ENCODE measurements around the gene RNF167. TPM values are rescaled to one million over a fixed set of nuclear protein-coding genes. Genes with fewer than 3 reads are reported as not detected.

Gene RNF167
- total RNA-seq, 1 donor from 2014 or later: 85.8 TPM

Small RNA genes within 50 kb of the gene (microRNA-seq; reads per million reads assigned to microRNA genes)
- not detected for gene MIR6864
- not detected for gene MIR6865

Other genes starting within 250 kb of the RNF167 start
- 39.3 TPM for gene PELP1, start 236.1 kb upstream of the RNF167 start, total RNA-seq
- 23.4 TPM for gene ARRB2, start 229.6 kb upstream of the RNF167 start, total RNA-seq
- 18.0 TPM for gene MED11, start 208.8 kb upstream of the RNF167 start, total RNA-seq
- gene ZMYND15, start 200.4 kb upstream of the RNF167 start, total RNA-seq: not detected
- gene CXCL16, start 200.3 kb upstream of the RNF167 start, total RNA-seq: 2.7 TPM
- not detected for gene TM4SF5, start 168.4 kb upstream of the RNF167 start, total RNA-seq
- gene VMO1, start 153.9 kb upstream of the RNF167 start, total RNA-seq: 0.62 TPM
- gene GLTPD2, start 151.3 kb upstream of the RNF167 start, total RNA-seq: not detected
- 214 TPM for gene PSMB6, start 144.1 kb upstream of the RNF167 start, total RNA-seq
- gene PLD2, start 133.1 kb upstream of the RNF167 start, total RNA-seq: 13.6 TPM
- gene MINK1, start 106.9 kb upstream of the RNF167 start, total RNA-seq: 47.6 TPM
- 0.51 TPM for gene C17orf107, start 40.7 kb upstream of the RNF167 start, total RNA-seq
- gene CHRNE, start 37.2 kb upstream of the RNF167 start, total RNA-seq: 0.30 TPM
- gene GP1BA, start 8.0 kb upstream of the RNF167 start, total RNA-seq: not detected
- 208 TPM for gene SLC25A11, start 222 bp upstream of the RNF167 start, total RNA-seq
- 179 TPM for gene PFN1, start 8.3 kb downstream of the RNF167 start, total RNA-seq
- gene ENO3, start 10.9 kb downstream of the RNF167 start, total RNA-seq: 534 TPM
- 158 TPM for gene SPAG7, start 27.5 kb downstream of the RNF167 start, total RNA-seq
- gene CAMTA2, start 47.4 kb downstream of the RNF167 start, total RNA-seq: 29.4 TPM
- 2.8 TPM for gene INCA1, start 57.3 kb downstream of the RNF167 start, total RNA-seq
- gene KIF1C, start 57.7 kb downstream of the RNF167 start, total RNA-seq: 720 TPM
- not detected for gene SLC52A1, start 95.2 kb downstream of the RNF167 start, total RNA-seq
- gene ZFP3, start 138.2 kb downstream of the RNF167 start, total RNA-seq: 9.3 TPM
- gene ZNF232, start 171.6 kb downstream of the RNF167 start, total RNA-seq: 3.3 TPM
- not detected for gene USP6, start 175.8 kb downstream of the RNF167 start, total RNA-seq

Data from Right ventricle myocardium superior (tissue), 1 donor.